Mammary epithelial cell (primary cell): Measurements from ENCODE around the gene FBLN2.

ENCODE experiments used
- CTCF ChIP-seq, 2 donors: IDR thresholded peaks in 1 of 2; conservative IDR thresholded peaks in 1 of 2; 2 replicates each; pipeline ENCODE4 v1.5.1; 2011 to 2012; ENCODE audit warnings: inconsistent platforms in 2 of 2, low read length in 2 of 2, mild to moderate bottlenecking in 2 of 2, control low read depth in 1 of 2, low read depth in 1 of 2; ENCODE audit not compliant: insufficient read depth in 1 of 2; ENCODE audit errors: extremely low read depth in 1 of 2
- EZH2 ChIP-seq: IDR thresholded peaks from 2 replicates; pipeline ENCODE4 v1.6.1; 2012; ENCODE audit warnings: low read length, inconsistent platforms, borderline replicate concordance

GRCh38 chr3:13501521-13501920, 47.4 kb upstream of the FBLN2 start:
- TF ChIP-seq CTCF (conservative IDR thresholded peaks at IDR 0.05 in 1 of 2, IDR thresholded peaks at IDR 0.05 in 1 of 2; ENCODE audit: extremely low read depth in 1 of 2, insufficient read depth in 1 of 2, low read depth in 1 of 2, low read length in 2 of 2) (no peak), EZH2 (no peak)
